H1 (cell line): ENCODE results near the gene IDH2. TPM values are rescaled to one million over a fixed set of nuclear protein-coding genes. Genes with fewer than 3 reads are reported as not detected.
A peak's percentile ranks its signal among the peaks of the same experiment; 100 is the strongest.

Source experiments
- CTCF ChIA-PET: fragments of 300-600 bp; sonication (Branson Sonifier 250); formaldehyde crosslinking; loops from one replicate; lab custom pipeline; 2021; ENCODE audit not compliant: partially characterized antibody; lab: Charles Lee
- POLR2A ChIA-PET: fragments of 300-600 bp; sonication (Branson Sonifier 250); formaldehyde crosslinking; loops from one replicate; lab custom pipeline; 2021; ENCODE audit warnings: inconsistent platforms; ENCODE audit not compliant: partially characterized antibody; lab: Charles Lee
- DNase-seq, 2 experiments: peaks; one replicate each; pipeline versions ENCODE4 v3.0.0 to v3.0.0-alpha.2; 2010 to 2022; ENCODE audit warnings: low spot score in 2 of 2, low read depth in 1 of 2, mixed read lengths in 1 of 2
- FAIRE-seq: peaks from 2 replicates; lab custom pipeline; 2011; peaks lifted over from hg19 to GRCh38; lab: Jason Lieb, UNC
- H2AFZ ChIP-seq: 2 replicates; pipeline ENCODE4 v1.8.1; 2012; ENCODE audit warnings: low read length, inconsistent platforms
- H2AK5ac ChIP-seq: 2 replicates; pipeline ENCODE4 v1.6.1; 2013; ENCODE audit warnings: low read depth, low read length
- H2BK120ac ChIP-seq: replicated peaks from 2 replicates; pipeline ENCODE3; 2013; ENCODE audit warnings: low read depth, low read length, inconsistent platforms
- H2BK12ac ChIP-seq: 2 replicates; pipeline ENCODE4 v1.6.1; 2013; ENCODE audit warnings: low read depth, low read length
- H2BK15ac ChIP-seq: 2 replicates; pipeline ENCODE4 v1.6.1; 2013; ENCODE audit warnings: low read length
- H2BK20ac ChIP-seq: 2 replicates; pipeline ENCODE4 v1.6.1; 2013; ENCODE audit warnings: low read length
- H2BK5ac ChIP-seq: 2 replicates; pipeline ENCODE4 v1.6.1; 2013; ENCODE audit warnings: low read depth, low read length
- H3K14ac ChIP-seq: 2 replicates; pipeline ENCODE4 v1.6.1; 2013; ENCODE audit warnings: inconsistent platforms; ENCODE audit not compliant: insufficient read length
- H3K18ac ChIP-seq: 2 replicates; pipeline ENCODE4 v1.6.1; 2013; ENCODE audit warnings: low read length; ENCODE audit errors: extremely low read depth
- H3K23ac ChIP-seq: 2 replicates; pipeline ENCODE4 v1.6.1; 2013; ENCODE audit warnings: inconsistent platforms; ENCODE audit not compliant: insufficient read length
- H3K23me2 ChIP-seq: 2 replicates; pipeline ENCODE4 v1.6.1; 2013; ENCODE audit warnings: low read depth, low read length
- H3K27ac ChIP-seq: 2 replicates; pipeline ENCODE4 v1.6.1; 2011; ENCODE audit warnings: low read depth, low read length, inconsistent platforms
- H3K27me3 ChIP-seq, 4 experiments: replicated peaks in 1 of 4; 1 replicate in 1 of 4; 2 replicates in 3 of 4; pipeline versions ENCODE4 v1.6.1 to v1.8.1; 2011 to 2013; ENCODE audit warnings: low read length in 3 of 4, mild to moderate bottlenecking in 3 of 4, inconsistent platforms in 2 of 4, mixed read lengths in 2 of 4, moderate library complexity in 1 of 4; ENCODE audit not compliant: control insufficient read depth in 3 of 4, insufficient read depth in 3 of 4; ENCODE audit errors: extremely low read depth in 1 of 4
- H3K36me3 ChIP-seq, 4 experiments: 2 replicates each; pipeline versions ENCODE4 v1.6.1 to v1.8.1; 2011 to 2013; ENCODE audit warnings: mild to moderate bottlenecking in 4 of 4, low read length in 3 of 4, moderate library complexity in 2 of 4, control low read depth in 1 of 4, inconsistent platforms in 1 of 4; ENCODE audit not compliant: insufficient read depth in 4 of 4, control insufficient read depth in 2 of 4
- H3K4ac ChIP-seq: replicated peaks from 2 replicates; pipeline ENCODE3; 2013; ENCODE audit warnings: low read length, low read depth, mixed read lengths, inconsistent platforms; ENCODE audit not compliant: insufficient read length
- H3K4me1 ChIP-seq, 4 experiments: replicated peaks in 1 of 4; 1 replicate in 1 of 4; 2 replicates in 3 of 4; pipeline versions ENCODE4 v1.6.1 to v1.8.1; 2011 to 2013; ENCODE audit warnings: low read length in 3 of 4, inconsistent platforms in 2 of 4, mixed read lengths in 1 of 4; ENCODE audit not compliant: insufficient read depth in 4 of 4, control insufficient read depth in 3 of 4
- H3K4me2 ChIP-seq, 2 experiments: 2 replicates each; pipeline versions ENCODE4 v1.6.1 to v1.8.1; 2011 to 2013; ENCODE audit warnings: low read depth in 2 of 2, low read length in 2 of 2, control low read depth in 1 of 2, inconsistent platforms in 1 of 2, mild to moderate bottlenecking in 1 of 2; ENCODE audit not compliant: insufficient read depth in 1 of 2
- H3K4me3 ChIP-seq, 4 experiments: fragments of 200-600, 300-600 bp in 1 of 4; sonication (generic), shearing (Covaris generic), sonication (Bioruptor Twin) in 1 of 4; 2 replicates each; pipeline versions ENCODE4 v1.5.1 to v1.8.1; 2011 to 2016; ENCODE audit warnings: low read length in 4 of 4, low read depth in 3 of 4, control low read depth in 2 of 4, inconsistent platforms in 2 of 4, mild to moderate bottlenecking in 2 of 4, mixed read lengths in 1 of 4, moderate library complexity in 1 of 4; ENCODE audit not compliant: insufficient read depth in 2 of 4; ENCODE audit errors: extremely low read depth in 1 of 4
- H3K56ac ChIP-seq: replicated peaks from 2 replicates; pipeline ENCODE3; 2013; ENCODE audit warnings: low read depth, mild to moderate bottlenecking, mixed read lengths, low read length, inconsistent platforms; ENCODE audit not compliant: insufficient read length
- H3K79me1 ChIP-seq: 2 replicates; pipeline ENCODE4 v1.6.1; 2013; ENCODE audit warnings: low read depth, low read length, control low read depth
- H3K79me2 ChIP-seq, 2 experiments: 2 replicates each; pipeline versions ENCODE4 v1.6.1 to v1.8.1; 2012 to 2013; ENCODE audit warnings: low read length in 2 of 2, mild to moderate bottlenecking in 2 of 2, inconsistent platforms in 1 of 2; ENCODE audit not compliant: insufficient read depth in 2 of 2, control insufficient read depth in 1 of 2
- H3K9ac ChIP-seq, 4 experiments: replicated peaks in 1 of 4; 1 replicate in 1 of 4; 2 replicates in 3 of 4; pipeline versions ENCODE4 v1.6.1 to v1.8.1; 2011 to 2013; ENCODE audit warnings: low read depth in 3 of 4, low read length in 3 of 4, control low read depth in 2 of 4, mild to moderate bottlenecking in 2 of 4, moderate library complexity in 2 of 4, inconsistent platforms in 1 of 4; ENCODE audit errors: extremely low read depth in 1 of 4
- H3K9me3 ChIP-seq, 2 experiments: 2 replicates each; pipeline versions ENCODE4 v1.6.1 to v1.8.1; 2012 to 2013; ENCODE audit warnings: mild to moderate bottlenecking in 2 of 2, moderate library complexity in 2 of 2, control low read depth in 1 of 2, inconsistent platforms in 1 of 2, low read depth in 1 of 2, low read length in 1 of 2, mixed read lengths in 1 of 2; ENCODE audit not compliant: insufficient read depth in 2 of 2
- H4K20me1 ChIP-seq, 2 experiments: replicated peaks in 1 of 2; 2 replicates each; pipeline versions ENCODE3 to v1.8.1; 2011 to 2013; ENCODE audit warnings: inconsistent platforms in 2 of 2, low read length in 2 of 2, mild to moderate bottlenecking in 1 of 2; ENCODE audit not compliant: insufficient read depth in 2 of 2, control insufficient read depth in 1 of 2
- H4K5ac ChIP-seq: 2 replicates; pipeline ENCODE4 v1.6.1; 2013; ENCODE audit warnings: low read length, low read depth, mixed read lengths, inconsistent platforms; ENCODE audit not compliant: insufficient read length
- H4K8ac ChIP-seq: 2 replicates; pipeline ENCODE4 v1.8.0; 2013; ENCODE audit warnings: mild to moderate bottlenecking, moderate library complexity, low read length, inconsistent platforms; ENCODE audit not compliant: insufficient read depth; ENCODE audit errors: extremely low read depth
- H4K91ac ChIP-seq: replicated peaks from 2 replicates; pipeline ENCODE3; 2013; ENCODE audit warnings: low read length, mixed read lengths, inconsistent platforms; ENCODE audit not compliant: insufficient read length
- TEAD4 ChIP-seq: IDR thresholded peaks from 2 replicates; pipeline ENCODE4 v1.6.1; 2012; ENCODE audit warnings: low read depth, low read length, inconsistent platforms, mixed read lengths
- WGBS, 2 experiments: shearing (Covaris generic) in 1 of 2; methylation state at CpG; one replicate each; pipeline versions ENCODE4 v1.1.6 to v1.1.7; 2013 to 2015; ENCODE audit warnings: low lambda C conversion rate in 2 of 2, mixed read lengths in 2 of 2, inconsistent platforms in 1 of 2, low coverage in 1 of 2, missing lambda C conversion rate in 1 of 2; ENCODE audit not compliant: insufficient replicate concordance in 2 of 2, insufficient coverage in 1 of 2, insufficient read length in 1 of 2; ENCODE audit errors: extremely low coverage in 1 of 2, missing lambda C conversion rate in 1 of 2; 5-methylcytosine and 5-hydroxymethylcytosine counted together
- polyA plus RNA-seq, 7 experiments: library from polyadenylated mRNA; depleted of rRNA in 3 of 7; stranded (reverse) in 5 of 7; unstranded in 2 of 7; fragments of >200 nt in 5 of 7; fragments of 200-250 nt in 2 of 7; gene quantifications; 1 replicate in 5 of 7; 2 replicates in 1 of 7; 4 replicates in 1 of 7; pipeline versions ENCODE4 v1.2.1 to v1.2.3, GENCODE V29; 2011 to 2013; ENCODE audit warnings: missing spikeins in 2 of 7, mixed read lengths in 2 of 7
- total RNA-seq: library from RNA; stranded (reverse); fragmentation: NEBNext Ultra II Directional; extraction: Animal tissue kit (Norgen Biotek cat#: 25700); gene quantifications from 2 replicates; pipeline ENCODE4 v1.2.1, GENCODE V29; 2021

IDH2 gene
- total and polyA plus RNA-seq, 2 of the 8 experiments (the other 6 are each of a cell fraction or from before 2014, with no cell fraction given), result 64.2 to 84.6 TPM

DNA sequence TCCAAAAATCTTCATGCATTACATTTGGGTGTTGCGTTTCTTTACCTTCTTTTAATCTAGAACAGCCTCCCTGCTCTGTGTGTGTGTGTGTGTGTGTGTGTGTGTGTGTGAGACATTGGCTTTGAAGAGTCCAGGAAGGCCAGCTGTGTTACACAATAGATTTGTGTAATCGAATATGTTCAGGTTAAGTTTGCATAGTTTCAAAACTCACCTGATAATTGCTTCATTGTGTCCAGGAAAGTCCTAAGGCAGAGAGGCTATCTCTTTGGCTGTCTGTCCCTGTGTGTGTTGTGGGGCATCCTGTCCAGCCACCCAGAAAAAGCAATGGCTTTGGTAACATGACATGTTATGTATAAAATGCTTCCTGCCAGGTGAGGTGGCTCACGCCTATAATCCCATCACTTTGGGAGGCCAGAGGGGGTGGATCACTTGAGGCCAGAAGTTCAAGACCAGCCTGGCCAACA lies 63.6 kb downstream of the IDH2 start:
- Histone ChIP-seq H2BK20ac (0 out of 2 replicates have a peak overlapping the region, but pooled peaks have one; percentile 13), H3K9ac (no peak overlapping the region)
- CTCF ChIA-PET, result no interaction called here

More for the DNA sequence above, 63.6 kb downstream of the IDH2 start:
- TF ChIP-seq TEAD4, result no peak
- TF ChIP-seq, all 59 proteins: peak for 0
- POLR2A ChIA-PET, result interaction anchor here (0.7 to 1.1 kb wide), 2 partner anchors 24 to 161 kb away, joined by 3 read pairs; no protein-coding TSS in a partner anchor
- no peaks in the 10 kb centered on the region for H3K36me3 ChIP-seq
- H3K4ac ChIP-seq, result no peak overlapping the region
- WGBS, 2 experiments, result 92% methylated on average over 3 of the region's 3 CpGs; no CpG with 5 or more reads in 1 of the 2 experiments
- no peaks in the 10 kb centered on the region for H3K79me2 ChIP-seq
- H3K9me3 ChIP-seq, result no peaks in the 10 kb centered on the region
- no peak overlapping the region for H2AK5ac ChIP-seq
- no peak overlapping the region for H3K4me3 ChIP-seq
- no peak overlapping the region for H3K14ac ChIP-seq
- peaks cover 0 to 41% (median 7%) of the 10 kb centered on the region in 4 experiments; a peak in 4 of 7 replicates for H3K4me1 ChIP-seq
- no peak for FAIRE-seq
- no peak overlapping the region for H2BK120ac ChIP-seq
- H3K79me1 ChIP-seq, result peaks cover 7% of the 10 kb centered on the region
- H3K23me2 ChIP-seq, result peaks cover 2% of the 10 kb centered on the region; the same call in 1 of the 2 replicates
- H4K8ac ChIP-seq, result no peak overlapping the region
- no peaks in the 10 kb centered on the region for H3K27me3 ChIP-seq
- H2BK5ac ChIP-seq, result no peak overlapping the region
- H4K91ac ChIP-seq, result no peak overlapping the region
- no peak overlapping the region for H2BK15ac ChIP-seq
- no peak overlapping the region for H3K23ac ChIP-seq
- H3K18ac ChIP-seq, result no peak overlapping the region
- H4K5ac ChIP-seq, result no peak overlapping the region
- H3K27ac ChIP-seq, result no peak overlapping the region
- H2BK12ac ChIP-seq, result no peak overlapping the region
- peaks cover 0 to 3% of the 10 kb centered on the region in 2 experiments for H4K20me1 ChIP-seq
- H2AFZ ChIP-seq, result no peak overlapping the region
- DNase-seq, result no peak
- H3K56ac ChIP-seq, result no peak overlapping the region
- no peak overlapping the region for H3K4me2 ChIP-seq
